ENCODE measurements around the gene STXBP6. TPM values are rescaled to one million over a fixed set of nuclear protein-coding genes. Genes with fewer than 3 reads are reported as not detected.
A peak's percentile ranks its signal among the peaks of the same experiment; 100 is the strongest.

The STXBP6 gene
- total and polyA plus RNA-seq, 8 donors: 9.9 to 28.5 (median 23.2) TPM

DNA sequence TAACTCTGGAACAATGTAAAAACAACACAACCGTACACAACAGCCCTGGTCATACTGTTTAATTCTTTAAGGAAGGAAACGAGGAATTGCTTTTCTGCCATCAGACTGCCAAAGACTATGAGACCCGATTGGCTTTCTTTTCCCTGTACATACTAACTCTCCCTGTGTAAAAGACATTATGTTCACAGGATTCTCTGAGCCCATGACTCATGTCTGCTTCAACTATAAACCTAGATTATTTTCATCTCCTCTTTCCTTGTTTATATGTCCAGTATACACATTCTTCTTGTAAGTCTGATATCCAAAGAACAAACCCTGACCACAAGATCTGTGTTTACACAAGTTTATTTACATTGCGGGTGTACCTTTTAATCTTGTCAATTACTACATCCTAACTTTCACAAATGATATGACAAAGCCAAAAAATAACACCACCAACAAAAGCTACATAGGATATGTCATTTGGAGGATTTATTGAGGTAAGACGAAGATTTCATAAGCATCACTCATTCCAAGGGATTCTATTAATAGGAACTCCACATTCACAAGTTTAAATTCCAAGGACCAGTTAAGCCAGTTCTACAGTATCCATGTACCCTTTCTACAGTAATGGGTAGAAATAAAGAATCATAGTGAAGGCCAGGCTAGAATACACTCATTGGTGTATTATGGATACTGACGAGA lies 67.3 kb downstream of the STXBP6 start:
- 48 to 50% methylated on average over 6 of the region's 6 CpGs for WGBS, 2 donors
- Histone ChIP-seq H3K27ac (peak overlapping the region; percentile 8 to 65 (median 36)), H3K9me3 (no peaks in the 10 kb centered on the region), H3K27me3 (no peaks in the 10 kb centered on the region), H3K36me3 (no peaks in the 10 kb centered on the region), H3K4me3 (no peak overlapping the region), H3K4me1 (peaks cover 59 to 81% (median 61%) of the 10 kb centered on the region in 3 donors)
- no peak for DNase-seq
- peak; percentile 49 to 72 (median 63) for ATAC-seq
- TF ChIP-seq, protein P1, sequence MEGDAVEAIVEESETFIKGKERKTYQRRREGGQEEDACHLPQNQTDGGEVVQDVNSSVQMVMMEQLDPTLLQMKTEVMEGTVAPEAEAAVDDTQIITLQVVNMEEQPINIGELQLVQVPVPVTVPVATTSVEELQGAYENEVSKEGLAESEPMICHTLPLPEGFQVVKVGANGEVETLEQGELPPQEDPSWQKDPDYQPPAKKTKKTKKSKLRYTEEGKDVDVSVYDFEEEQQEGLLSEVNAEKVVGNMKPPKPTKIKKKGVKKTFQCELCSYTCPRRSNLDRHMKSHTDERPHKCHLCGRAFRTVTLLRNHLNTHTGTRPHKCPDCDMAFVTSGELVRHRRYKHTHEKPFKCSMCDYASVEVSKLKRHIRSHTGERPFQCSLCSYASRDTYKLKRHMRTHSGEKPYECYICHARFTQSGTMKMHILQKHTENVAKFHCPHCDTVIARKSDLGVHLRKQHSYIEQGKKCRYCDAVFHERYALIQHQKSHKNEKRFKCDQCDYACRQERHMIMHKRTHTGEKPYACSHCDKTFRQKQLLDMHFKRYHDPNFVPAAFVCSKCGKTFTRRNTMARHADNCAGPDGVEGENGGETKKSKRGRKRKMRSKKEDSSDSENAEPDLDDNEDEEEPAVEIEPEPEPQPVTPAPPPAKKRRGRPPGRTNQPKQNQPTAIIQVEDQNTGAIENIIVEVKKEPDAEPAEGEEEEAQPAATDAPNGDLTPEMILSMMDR (IDR thresholded peaks at IDR 0.05): no peak
- intact Hi-C loops (cut with DNase I): no loop called here
- peak; percentile 83 for FAIRE-seq

- no peak for ATAC-seq
- H3K27ac ChIP-seq: peak overlapping the region in 2 of 4 donors; percentile 61
- intact Hi-C loops (cut with DNase I): no loop called here
Observed at GRCh38 chr14:24979725-24980239, 70.2 kb downstream of the STXBP6 start.

GRCh38 chr14:24978862-24979724 lies 70.9 kb downstream of the STXBP6 start:
- Histone ChIP-seq H3K4me3 (no peak overlapping the region), H3K4me1 (peaks cover 48 to 73% (median 61%) of the 10 kb centered on the region in 3 donors), H3K36me3 (no peaks in the 10 kb centered on the region), H3K9me3 (no peaks in the 10 kb centered on the region), H3K27me3 (no peaks in the 10 kb centered on the region), H3K27ac (peak overlapping the region in 2 of 4 donors; percentile 61)
- ATAC-seq (peak; percentile 72 to 79 (median 76)), FAIRE-seq (peak; percentile 49), DNase-seq (no peak)
- WGBS, 2 donors: 53 to 66% methylated on average over 2 of the region's 2 CpGs
- intact Hi-C loops (cut with DNase I): no loop called here
- TF ChIP-seq, protein P1 (IDR thresholded peaks at IDR 0.05): no peak

More at GRCh38 chr14:24979725-24980239, 70.2 kb downstream of the STXBP6 start:
- no peaks in the 10 kb centered on the region for H3K9me3 ChIP-seq
- WGBS, 2 donors: 86 to 88% methylated on average over 2 of the region's 2 CpGs
- H3K36me3 ChIP-seq: no peaks in the 10 kb centered on the region
- FAIRE-seq: peak; percentile 56
- DNase-seq: no peak
- TF ChIP-seq, protein P1 (IDR thresholded peaks at IDR 0.05): no peak
- H3K4me1 ChIP-seq: peaks cover 46 to 72% (median 61%) of the 10 kb centered on the region in 3 donors
- no peaks in the 10 kb centered on the region for H3K27me3 ChIP-seq
- no peak overlapping the region for H3K4me3 ChIP-seq

DNA sequence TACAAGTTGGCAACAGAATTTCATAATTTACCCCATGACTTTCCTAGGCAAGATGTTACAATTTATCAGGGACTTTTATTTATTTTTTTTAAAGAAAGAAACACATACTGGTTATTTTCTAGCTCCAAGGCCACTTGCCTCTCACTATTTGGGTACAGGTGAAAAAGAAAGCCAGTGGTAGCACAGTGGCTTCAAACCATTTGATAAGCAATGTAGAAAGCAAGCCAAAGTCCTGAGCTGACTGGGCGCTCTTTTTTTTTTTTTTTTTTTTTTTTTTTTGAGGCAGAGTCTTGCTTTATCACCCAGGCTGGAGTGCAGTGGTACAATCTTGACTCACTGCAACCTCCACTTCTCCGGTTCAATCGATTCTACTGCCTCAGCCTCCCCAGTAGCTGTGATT lies 73.3 kb downstream of the STXBP6 start:
- H3K27me3 ChIP-seq: no peaks in the 10 kb centered on the region
- WGBS, 2 donors: 45 to 54% methylated on average over 3 of the region's 3 CpGs
- peak; percentile 49 to 77 (median 68) for ATAC-seq
- peak overlapping the region in 2 of 4 donors; percentile 13 to 61 for H3K27ac ChIP-seq
- H3K36me3 ChIP-seq: no peaks in the 10 kb centered on the region
- FAIRE-seq: no peak
- H3K4me1 ChIP-seq: peaks cover 48 to 75% (median 66%) of the 10 kb centered on the region in 3 donors
- intact Hi-C loops (cut with DNase I): no loop called here
- DNase-seq: peak in 1 of 6 donors; percentile 17
- no peaks in the 10 kb centered on the region for H3K9me3 ChIP-seq
- TF ChIP-seq, protein P1 (IDR thresholded peaks at IDR 0.05): no peak
- H3K4me3 ChIP-seq: no peak overlapping the region

Data from pancreas (tissue), 10 donors.